Hippocampal formation (tissue), 2 donors: ENCODE measurements around the gene ZMIZ1.

Experiments used
- DNase-seq, 2 donors: peaks; one replicate each; lab custom pipeline; 2025; lab: John Stamatoyannopoulos, UW

The ZMIZ1 gene

GRCh38 chr10:79099898-79100448 lies 31.2 kb downstream of the ZMIZ1 start:
- DNase-seq: no peak

DNA sequence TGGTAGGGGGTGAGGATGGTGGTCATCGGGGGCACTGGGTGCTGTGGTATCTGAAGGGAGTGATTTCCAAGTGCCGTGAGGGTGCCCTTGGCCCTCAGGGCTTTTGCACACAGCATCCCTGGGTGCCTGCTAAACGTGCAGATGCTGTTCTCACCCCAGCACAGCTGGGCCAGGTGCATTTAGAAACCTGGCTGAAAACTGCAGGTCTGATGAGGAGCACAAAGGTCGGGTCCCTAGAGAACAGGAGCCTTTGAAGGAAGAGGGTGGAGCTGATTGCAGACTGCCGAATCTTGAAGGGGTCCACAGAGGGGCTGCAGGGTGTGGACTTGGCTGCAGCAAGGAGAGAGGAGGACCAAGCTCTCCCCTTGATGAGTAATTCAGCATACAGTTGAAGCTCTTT lies 32.0 kb downstream of the ZMIZ1 start:
- no peak for DNase-seq

DNA sequence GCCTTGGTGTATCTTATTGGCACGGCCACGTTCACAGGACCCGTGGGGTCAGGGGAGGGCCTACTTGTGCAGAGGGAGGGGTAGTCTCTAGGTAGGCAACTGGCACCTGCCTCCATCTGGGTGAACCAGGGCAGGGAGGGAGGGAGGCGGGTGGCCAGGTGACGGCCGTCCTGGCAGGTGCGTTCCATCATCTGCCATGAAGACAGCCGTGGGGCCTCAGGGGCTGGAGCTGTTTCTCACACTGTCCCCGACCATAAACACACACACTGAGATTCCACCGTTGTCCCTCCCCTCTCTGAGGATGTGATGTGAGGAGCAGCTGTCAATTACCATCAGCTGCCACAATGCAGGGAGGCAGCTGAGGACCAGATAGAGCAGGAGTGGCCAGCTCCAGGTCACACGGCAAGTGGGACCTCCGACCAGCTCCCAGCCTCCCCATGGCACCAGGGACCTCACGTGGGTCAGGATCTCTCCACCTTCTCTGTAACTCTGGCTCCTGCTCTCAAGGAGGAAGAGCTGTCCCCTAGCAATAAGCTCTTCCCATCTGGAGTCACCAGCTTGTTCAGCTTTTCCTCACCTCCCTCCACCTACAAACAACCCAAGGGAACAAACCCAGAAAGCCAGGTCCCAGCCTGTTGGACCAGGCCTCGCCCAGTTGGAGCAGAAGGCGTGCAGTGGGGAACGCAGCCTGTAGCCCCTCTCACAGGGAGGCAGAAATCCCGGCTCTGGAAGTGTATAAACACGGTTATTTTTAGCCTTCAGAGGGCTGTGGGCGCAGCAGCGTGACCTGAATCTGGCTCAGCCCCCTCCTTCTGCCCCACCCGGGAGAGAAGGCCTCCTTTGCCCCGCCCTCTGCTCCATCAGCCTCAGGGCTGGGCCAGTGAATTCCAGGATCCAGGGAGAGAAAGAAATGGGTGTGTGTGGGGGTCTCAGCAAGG lies 33.1 kb downstream of the ZMIZ1 start:
- DNase-seq: no peak

- no peak for DNase-seq
These were observed 33.7 kb downstream of the ZMIZ1 start for GRCh38 chr10:79102498-79102874.

DNA sequence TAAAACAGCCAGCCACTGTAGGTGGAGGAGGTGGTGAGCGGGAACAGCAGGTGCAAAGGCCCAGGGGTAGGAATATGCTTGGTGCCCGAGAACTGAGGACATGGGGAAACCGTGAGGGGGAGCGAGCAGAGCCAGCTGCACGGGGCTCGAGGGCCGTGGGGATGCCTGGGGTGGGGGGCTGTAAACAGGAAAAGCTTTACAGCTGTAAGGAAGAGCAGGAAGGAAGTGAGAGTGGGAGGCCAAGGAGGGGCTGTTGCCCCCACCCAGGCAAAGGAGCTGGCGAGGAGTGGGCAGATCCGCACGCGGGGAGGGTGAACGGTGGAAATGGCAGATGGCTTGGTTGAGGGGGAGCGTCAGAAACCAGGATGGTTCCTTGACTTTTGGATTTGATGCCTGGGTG lies 34.4 kb downstream of the ZMIZ1 start:
- no peak for DNase-seq

DNA sequence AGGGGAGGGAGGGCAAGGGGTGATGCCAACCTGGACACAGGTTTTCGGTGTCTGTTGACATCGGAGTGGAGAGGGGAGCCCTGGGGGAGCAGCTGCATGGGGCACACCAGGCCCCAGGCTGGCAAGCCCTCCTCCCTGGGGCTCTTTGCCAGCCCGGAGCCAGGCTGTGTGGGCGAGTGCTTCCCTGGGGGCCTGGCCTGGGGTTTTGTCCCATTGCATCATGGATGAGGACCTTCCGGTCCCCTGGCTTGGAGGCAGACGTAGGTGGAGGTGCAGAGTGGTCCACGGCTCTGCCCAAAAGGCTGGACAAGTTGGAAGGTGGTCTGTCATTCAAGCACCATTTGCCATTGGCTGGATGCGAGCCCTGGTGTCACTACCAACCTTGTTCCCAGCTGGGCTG lies 34.8 kb downstream of the ZMIZ1 start:
- no peak for DNase-seq

DNA sequence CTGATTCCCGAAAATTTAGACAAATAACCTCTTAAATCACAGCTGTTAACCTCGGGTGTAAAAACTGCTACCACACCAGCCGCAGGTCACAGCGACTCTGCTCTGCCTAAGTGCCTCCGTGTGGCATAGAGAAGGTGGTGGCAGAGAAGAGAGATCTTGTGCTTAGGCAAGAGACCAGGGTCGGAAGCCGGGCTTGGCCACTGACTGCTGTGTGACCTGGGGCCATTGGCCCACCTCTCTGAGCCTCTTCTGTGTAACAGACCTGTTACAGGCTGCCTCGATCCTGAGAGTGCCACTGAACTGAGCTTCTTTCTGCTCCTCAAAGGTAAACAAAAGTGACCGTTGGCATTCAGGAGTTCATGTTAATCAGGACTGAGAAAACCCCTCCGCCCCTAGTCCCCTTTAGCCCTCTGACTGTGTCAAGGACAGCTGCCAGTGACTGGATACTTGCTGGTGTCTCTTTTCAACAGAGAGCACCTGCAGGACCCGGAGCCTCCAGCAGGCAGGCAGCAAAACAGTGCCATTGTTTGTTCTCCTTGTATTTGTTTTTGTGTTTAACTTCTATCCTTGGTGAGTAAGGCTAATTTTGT lies 36.5 kb downstream of the ZMIZ1 start:
- no peak for DNase-seq

DNA sequence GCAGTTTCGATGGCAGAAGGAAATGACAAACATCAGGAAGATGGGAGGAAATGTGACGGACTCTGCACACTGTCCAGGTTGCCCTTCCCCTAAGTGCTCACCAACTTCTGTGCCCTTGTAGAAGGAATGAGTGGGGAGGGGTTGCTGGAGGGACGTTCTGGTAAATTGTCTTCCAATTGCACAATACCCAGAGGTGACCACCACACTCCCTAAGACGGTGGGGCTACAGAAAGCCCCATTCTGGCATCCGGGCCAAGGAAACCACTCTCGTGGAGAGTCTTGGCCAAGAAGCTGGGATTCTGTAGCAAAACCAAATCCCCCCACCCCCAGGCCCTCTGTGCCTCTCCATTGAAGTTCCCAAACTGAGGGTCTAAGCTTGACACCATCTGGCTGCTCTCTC lies 37.1 kb downstream of the ZMIZ1 start:
- DNase-seq: no peak

DNA sequence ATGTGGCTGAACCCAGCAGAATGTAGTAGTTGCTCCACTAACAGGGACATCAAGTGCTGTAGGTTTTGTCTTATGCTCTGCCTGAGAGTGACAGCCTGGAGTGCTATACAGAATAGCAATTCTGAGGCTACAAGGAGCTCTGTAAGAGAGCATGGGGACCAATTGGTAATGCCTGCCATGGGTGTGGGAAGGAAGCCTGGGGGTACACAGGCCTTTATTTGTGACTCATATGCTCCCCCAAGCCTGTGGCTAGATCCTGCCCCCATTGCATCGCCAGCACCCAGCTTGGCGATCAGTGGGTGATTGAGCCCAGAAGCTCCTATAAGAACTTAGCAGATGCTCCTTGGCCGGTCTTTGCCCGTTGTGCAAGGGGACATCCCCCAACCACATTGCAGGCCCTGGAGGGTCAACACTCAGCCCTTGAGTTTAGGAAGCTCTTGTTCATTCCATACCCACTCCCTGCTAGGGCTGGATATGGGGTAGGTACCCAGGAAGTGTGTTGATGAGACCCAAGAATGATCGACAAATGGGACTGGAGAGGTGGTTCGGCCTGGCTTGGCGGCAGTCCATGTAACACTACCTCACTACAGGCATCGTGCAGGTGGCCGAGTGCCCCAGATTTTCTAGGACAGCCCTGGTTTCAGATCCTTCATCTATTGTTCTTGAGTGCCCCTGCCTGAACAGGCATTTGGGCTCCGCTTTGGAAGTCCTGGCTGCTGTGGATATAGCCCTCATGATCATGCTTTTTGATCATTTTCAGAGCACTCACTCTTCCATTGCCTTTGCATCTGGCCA lies 37.7 kb downstream of the ZMIZ1 start:
- DNase-seq: no peak

- DNase-seq: no peak
These were observed 39.0 kb downstream of the ZMIZ1 start for GRCh38 chr10:79107736-79108264.

- DNase-seq: no peak
These were observed 40.0 kb downstream of the ZMIZ1 start for GRCh38 chr10:79108728-79109127.

DNA sequence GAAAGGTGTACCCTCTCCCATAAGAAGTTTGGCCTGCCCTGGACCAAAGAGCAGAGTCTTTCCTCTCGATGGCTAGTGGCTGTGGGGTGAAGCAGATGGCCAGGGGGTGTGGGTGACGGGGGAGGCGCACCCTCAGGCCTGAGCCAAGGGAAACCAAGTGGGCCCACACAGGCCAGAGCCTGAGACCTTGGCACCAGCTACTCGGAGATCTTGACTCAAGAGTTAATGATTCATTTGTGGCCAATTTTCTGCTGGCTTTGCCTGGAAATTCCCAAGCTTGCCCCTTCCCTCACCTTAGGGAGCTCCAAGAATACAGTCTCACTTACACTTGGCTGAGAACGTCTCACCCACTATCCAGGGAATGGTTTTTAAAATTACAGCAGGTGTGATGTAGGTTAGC lies 42.7 kb downstream of the ZMIZ1 start:
- DNase-seq: no peak

DNA sequence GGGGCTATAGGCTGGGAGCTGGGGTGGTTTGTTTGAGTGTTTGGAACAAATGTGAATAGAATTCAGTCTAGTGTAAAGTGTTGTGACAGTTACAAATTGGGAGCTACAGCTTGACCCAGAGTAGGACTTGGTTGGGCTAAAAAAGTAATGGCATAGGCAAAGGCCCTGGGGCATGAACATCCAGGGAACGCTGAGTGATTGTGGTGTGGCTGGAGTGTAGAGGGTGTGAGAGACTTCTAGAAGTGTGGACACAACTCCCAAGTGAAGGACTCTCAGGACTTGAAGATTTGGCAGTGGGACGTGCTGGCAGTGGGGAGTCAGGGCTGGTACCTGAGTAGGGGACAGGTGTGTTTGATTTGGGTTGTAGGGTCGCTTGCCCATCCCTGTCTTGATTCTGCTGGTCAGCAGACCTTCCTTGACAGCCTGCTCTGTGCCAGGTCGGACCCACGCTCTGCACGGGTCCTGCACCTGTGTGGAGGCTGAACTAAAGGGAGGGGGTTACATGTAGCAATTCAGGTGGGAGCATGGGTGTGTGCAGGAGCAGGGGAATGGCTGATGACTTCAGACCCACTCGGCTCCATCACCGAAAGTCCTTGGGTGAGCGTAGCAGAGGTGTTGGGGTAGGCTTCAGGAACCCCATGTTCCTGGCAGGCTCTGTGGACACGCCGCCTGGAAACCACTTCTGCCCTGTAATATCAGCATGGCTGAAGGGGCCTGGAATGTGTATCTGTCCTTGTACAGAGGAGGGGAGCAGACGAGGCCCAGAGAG lies 43.3 kb downstream of the ZMIZ1 start:
- no peak for DNase-seq

DNA sequence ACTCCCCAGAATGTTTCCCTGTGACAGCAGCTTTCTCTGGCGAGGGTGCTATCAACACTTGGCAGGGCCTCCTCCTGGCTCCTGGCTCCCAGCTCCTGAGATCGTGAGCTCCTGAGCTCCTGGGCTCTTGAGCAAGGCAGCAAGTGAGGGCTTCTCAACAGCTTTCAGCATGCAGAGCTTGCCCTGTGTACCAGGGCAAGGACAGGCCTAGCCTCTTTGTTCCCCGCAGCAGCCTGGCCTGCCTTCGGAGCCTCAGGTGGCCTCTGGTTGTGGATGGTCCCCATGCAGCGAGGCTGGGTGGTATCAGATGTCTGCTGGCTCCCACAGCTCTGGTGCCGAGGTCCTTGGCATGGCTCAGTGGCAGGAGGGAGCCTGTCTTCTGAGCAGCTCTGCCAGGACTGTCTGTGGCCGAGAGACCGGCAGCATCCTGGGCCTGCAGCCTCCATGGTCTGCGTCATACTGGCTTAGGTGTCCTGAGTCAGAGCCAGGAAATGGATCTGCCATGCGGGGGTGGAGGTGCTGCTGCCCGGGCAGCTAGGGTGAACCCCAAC lies 44.2 kb downstream of the ZMIZ1 start:
- DNase-seq: no peak

GRCh38 chr10:79113827-79114226 lies 45.1 kb downstream of the ZMIZ1 start:
- DNase-seq: no peak

- DNase-seq: no peak
These were observed 46.5 kb downstream of the ZMIZ1 start for GRCh38 chr10:79115302-79115701.

GRCh38 chr10:79116368-79116767 lies 47.6 kb downstream of the ZMIZ1 start:
- DNase-seq: no peak

GRCh38 chr10:79116801-79117723 lies 48.3 kb downstream of the ZMIZ1 start:
- DNase-seq: no peak

GRCh38 chr10:79118286-79119202 lies 49.8 kb downstream of the ZMIZ1 start:
- no peak for DNase-seq
